Chondrocyte (in vitro differentiated cells): Measurements from ENCODE around the gene NARF. TPM values are rescaled to one million over a fixed set of nuclear protein-coding genes. Genes with fewer than 3 reads are reported as not detected.

Source experiments
- DNase-seq: peaks from one replicate; pipeline ENCODE4 v3.0.0; 2021; ENCODE audit warnings: mixed read lengths, low spot score
- H3K27ac Mint-ChIP-seq: one replicate; pipeline ENCODE4 v1.8.0; 2021; ENCODE audit warnings: mild to moderate bottlenecking, moderate library complexity, mixed read lengths; ENCODE audit not compliant: unreplicated experiment
- H3K27me3 Mint-ChIP-seq: 2 replicates; pipeline ENCODE4 v1.8.0; 2021; ENCODE audit warnings: low read depth, mixed read lengths
- H3K36me3 Mint-ChIP-seq: 2 replicates; pipeline ENCODE4 v1.8.0; 2021; ENCODE audit warnings: low read depth, mixed read lengths
- H3K4me1 Mint-ChIP-seq: 2 replicates; pipeline ENCODE4 v1.8.0; 2021; ENCODE audit warnings: low read depth, mild to moderate bottlenecking, mixed read lengths
- H3K4me3 Mint-ChIP-seq: one replicate; pipeline ENCODE4 v1.8.0; 2021; ENCODE audit warnings: mild to moderate bottlenecking, moderate library complexity, mixed read lengths; ENCODE audit not compliant: unreplicated experiment
- H3K9me3 Mint-ChIP-seq: 2 replicates; pipeline ENCODE4 v1.8.0; 2021; ENCODE audit warnings: low read depth, mixed read lengths
- CTCF ChIP-seq: fragments of 200-600 bp; sonication (generic); IDR thresholded peaks from 2 replicates; pipeline ENCODE4 v1.5.0; 2021; ENCODE audit warnings: antibody characterized with exemption, mild to moderate bottlenecking, moderate library complexity
- total RNA-seq: library from RNA; stranded (reverse); gene quantifications from 3 replicates; pipeline ENCODE4 v1.2.1, GENCODE V29; 2021

NARF gene
- total RNA-seq, 1 donor from 2014 or later = 68.9 TPM

- Mint-ChIP-seq H3K27me3 (no peaks in the 10 kb centered on the region), H3K27ac (peak overlapping the region; percentile 12), H3K4me3 (no peak overlapping the region), H3K36me3 (peaks cover 26% of the 10 kb centered on the region), H3K9me3 (no peaks in the 10 kb centered on the region), H3K4me1 (peaks cover 17% of the 10 kb centered on the region)
- TF ChIP-seq CTCF = no peak
- DNase-seq = no peak
Measured at GRCh38 chr17:82489117-82489516, 30.6 kb downstream of the NARF start.

DNA sequence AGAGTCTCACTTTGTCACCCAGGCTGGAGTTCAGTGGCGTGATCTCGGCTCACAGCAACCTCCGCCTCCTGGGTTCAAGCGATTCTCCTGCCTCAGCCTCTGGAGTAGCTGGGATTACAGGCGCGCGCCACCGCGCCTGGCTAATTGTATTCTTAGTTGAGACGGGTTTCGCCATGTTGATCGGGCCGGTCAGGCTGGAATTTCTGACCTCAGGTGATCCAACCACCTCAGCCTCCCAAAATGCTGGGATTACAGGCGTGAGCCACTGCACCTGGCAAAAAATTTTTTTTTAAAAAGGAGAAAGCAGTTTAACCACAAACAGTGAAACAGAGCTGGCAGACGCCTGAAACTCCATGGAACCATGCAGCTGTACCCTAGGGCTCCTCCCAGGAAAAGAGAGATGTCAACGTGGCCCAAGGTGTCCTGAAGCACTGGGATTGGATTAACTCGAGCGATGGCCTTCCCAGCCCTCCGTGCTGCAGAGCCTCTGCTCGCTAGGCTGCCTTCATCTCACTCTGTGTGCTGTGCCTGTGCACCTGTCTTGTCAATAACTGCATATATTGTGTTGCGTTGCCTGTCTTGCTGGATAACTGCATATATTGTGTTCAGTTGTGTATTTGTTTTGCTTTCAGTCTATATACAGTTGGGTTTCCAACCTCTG is 31.4 kb downstream of the NARF start:
- Mint-ChIP-seq H3K4me3 (no peak overlapping the region), H3K9me3 (no peaks in the 10 kb centered on the region), H3K27ac (no peak overlapping the region), H3K36me3 (peaks cover 22% of the 10 kb centered on the region), H3K27me3 (no peaks in the 10 kb centered on the region), H3K4me1 (peaks cover 21% of the 10 kb centered on the region)
- no peak for DNase-seq
- TF ChIP-seq CTCF = no peak

GRCh38 chr17:82490512-82491195 is 32.1 kb downstream of the NARF start:
- no peak for DNase-seq
- Mint-ChIP-seq H3K4me1 (peaks cover 21% of the 10 kb centered on the region), H3K4me3 (no peak overlapping the region), H3K27ac (no peak overlapping the region), H3K27me3 (no peaks in the 10 kb centered on the region), H3K9me3 (no peaks in the 10 kb centered on the region), H3K36me3 (peaks cover 17% of the 10 kb centered on the region)
- TF ChIP-seq CTCF = no peak

- Mint-ChIP-seq H3K27me3 (no peaks in the 10 kb centered on the region), H3K4me3 (no peak overlapping the region), H3K27ac (no peak overlapping the region), H3K36me3 (peaks cover 16% of the 10 kb centered on the region), H3K4me1 (peaks cover 21% of the 10 kb centered on the region), H3K9me3 (no peaks in the 10 kb centered on the region)
- DNase-seq = no peak
- TF ChIP-seq CTCF = no peak
Measured at GRCh38 chr17:82491196-82491530, 32.6 kb downstream of the NARF start.

- TF ChIP-seq CTCF = no peak
- no peak for DNase-seq
- Mint-ChIP-seq H3K9me3 (no peaks in the 10 kb centered on the region), H3K27ac (no peak overlapping the region), H3K36me3 (peaks cover 12% of the 10 kb centered on the region), H3K27me3 (no peaks in the 10 kb centered on the region), H3K4me1 (peaks cover 21% of the 10 kb centered on the region), H3K4me3 (no peak overlapping the region)
Measured at GRCh38 chr17:82491533-82491932, 33.0 kb downstream of the NARF start.
